ENCODE data around the gene PMP22. TPM values are rescaled to one million over a fixed set of nuclear protein-coding genes. Genes with fewer than 3 reads are reported as not detected.

PMP22 gene
- total RNA-seq: 2.4 TPM

DNA sequence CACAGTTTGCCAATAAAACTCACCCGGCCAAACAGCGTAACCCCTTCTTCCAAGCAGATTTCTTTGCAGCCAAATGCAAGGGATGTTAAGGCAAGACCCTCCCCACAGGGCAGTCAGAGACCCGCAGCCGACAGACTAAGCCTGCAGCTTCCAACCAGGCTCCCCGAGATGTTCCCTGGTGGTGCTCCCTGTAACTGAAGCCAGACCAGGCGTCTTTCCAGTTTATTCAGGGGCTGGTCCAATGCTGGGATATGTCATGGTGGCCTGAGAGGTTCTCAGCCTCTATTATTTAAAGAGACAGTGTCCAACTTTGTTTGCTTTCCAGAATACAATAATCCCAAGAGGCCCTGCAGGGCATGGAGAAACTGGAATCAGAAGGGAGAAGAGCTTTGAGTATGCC, at the start of gene PMP22:
TSS of gene PMP22 (minus strand) at position 196 of the 400 bp plus-strand sequence. CDS start 4,599 bp downstream, outside the sequence.
- no peak for DNase-seq (ENCODE audit: low read depth in 2 of 3, low spot score in 2 of 3)

DNA sequence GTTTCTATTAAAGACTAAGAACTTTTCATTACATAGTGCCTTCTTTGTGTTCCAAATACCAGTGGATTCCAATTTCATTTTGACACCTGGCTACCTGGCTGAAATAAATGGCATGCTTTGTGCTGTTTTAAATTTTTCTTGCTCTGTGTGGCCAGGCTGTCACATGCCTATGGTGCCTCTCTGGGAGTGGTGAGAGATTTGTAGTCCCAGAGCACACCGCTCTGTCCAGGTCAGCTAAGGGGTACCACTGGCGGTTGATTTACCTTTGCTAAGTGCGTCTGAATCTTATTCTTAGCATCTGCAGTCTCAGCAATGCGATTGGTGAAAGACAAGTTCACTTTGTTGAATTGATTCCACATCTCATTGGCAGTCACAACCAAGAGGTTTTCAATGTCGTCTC, 46.9 kb upstream of the PMP22 start:
- DNase-seq (ENCODE audit: low read depth in 2 of 3, low spot score in 2 of 3): no peak

DNA sequence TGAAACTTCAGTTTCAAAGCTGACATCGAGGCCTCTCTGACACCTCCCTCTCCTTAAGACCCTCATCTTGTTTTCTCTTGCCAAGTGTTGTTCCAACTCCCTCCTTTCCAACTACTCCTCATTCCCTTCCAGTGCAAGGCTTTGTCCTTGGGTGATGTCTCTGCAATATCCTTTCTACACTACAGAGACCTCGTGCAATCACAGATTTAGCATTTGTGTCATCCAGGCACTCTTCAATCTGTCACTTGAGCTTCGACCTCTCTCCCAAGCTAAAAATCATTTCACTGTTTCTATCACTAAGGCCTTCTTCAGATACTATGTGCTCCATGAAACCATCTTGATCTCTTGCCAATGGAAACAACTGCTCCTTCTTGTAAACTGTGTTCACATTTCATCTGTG, 44.7 kb upstream of the PMP22 start:
- DNase-seq (ENCODE audit: low read depth in 2 of 3, low spot score in 2 of 3): no peak

DNA sequence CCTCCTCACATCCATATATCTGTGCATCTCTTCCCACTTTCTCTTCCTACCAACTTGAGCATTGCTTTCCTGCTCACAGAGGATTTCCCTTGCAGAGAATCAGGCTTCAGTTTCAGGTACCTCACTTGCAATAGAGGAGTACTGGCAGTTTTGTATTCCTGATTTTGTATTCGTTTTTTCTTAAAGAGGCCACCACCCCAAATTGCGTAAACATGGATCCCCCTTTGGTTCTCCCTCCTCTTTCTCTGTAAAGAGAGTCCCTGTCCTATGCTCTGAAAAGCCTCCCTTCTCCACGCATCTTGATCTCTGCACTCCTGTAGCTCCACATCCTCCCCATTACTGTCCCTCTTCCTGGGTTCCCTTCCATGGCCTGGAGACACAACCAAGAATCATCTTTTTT, 44.1 kb upstream of the PMP22 start:
- DNase-seq (ENCODE audit: low read depth in 2 of 3, low spot score in 2 of 3): no peak

DNA sequence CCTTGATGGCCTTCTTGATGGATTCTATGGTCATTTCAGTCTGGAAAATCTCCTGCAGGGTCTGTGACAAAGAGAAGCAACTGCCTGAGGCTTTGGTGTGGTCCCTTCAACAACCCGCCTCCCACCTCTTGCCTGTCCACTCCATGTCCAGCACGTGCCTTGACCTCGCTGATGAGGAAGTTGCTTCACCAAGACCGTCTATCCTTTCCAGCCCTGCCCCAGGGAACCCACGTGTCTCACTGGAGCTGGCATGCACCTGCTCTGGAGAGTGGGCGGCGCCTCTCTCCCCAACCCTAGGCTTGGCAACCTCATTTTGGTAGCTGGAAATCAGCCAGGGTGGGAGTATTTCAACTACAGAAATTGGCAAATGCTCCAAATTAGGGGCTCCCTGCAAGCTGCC, 43.6 kb upstream of the PMP22 start:
- DNase-seq (ENCODE audit: low read depth in 2 of 3, low spot score in 2 of 3): no peak

DNA sequence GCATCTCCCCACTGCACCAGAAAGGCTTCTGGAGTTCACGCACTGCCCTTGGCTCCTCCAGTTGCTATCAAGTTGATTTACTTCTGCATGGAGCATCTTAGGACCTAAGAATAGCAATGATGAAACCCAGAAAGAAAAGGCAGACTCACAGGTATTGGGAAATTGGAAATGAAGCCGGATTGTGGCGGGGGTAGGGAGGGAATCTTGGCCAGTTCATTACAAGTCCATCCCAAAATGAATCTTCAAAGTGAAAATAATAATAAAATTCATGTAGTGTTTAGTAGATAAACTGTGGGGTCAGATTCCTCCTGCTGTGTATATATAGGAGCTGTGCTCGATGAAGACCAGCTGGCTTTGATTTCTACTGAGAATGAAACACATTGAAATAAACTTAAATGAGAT, 42.6 kb upstream of the PMP22 start:
- no peak for DNase-seq (ENCODE audit: low read depth in 2 of 3, low spot score in 2 of 3)

DNA sequence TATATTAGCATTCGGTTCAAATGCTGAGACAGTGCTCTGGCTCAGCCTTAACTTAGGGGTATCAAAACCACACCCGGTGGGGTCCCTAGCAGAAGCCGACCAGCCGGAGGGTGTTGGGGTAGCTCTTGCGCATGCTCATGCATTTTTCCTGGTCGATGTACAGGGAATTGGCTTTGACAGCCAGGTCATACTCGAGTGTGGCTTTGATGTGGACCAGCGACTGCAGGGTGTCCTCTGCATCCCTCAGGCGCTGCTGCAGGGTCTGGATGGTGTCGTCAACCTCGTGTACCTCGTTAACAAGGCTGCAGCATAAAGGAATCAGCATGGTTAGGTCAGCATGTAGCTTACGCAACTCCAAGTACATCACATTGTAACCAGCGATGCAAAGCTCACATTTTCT, 38.7 kb upstream of the PMP22 start:
- DNase-seq (ENCODE audit: low read depth in 2 of 3, low spot score in 2 of 3): no peak

DNA sequence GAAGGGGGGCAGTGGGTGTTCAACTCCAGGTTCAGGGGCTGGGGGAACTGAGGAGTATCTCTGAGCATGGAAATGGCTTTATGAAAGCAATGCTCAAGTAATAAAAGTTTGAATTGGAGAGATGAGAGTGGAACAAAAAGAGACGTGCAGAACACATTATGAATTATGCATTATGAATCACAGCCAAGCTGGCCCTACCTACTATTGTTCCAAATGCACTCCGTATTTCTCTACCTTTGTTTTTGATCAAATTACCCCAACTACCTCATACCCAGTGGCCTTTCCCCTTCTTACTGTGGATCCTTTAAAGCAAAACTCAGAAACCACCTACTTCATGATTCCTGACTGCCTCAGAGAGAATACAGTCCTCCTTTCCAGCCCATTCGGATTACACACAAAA, 38.1 kb upstream of the PMP22 start:
- no peak for DNase-seq (ENCODE audit: low read depth in 2 of 3, low spot score in 2 of 3)

DNA sequence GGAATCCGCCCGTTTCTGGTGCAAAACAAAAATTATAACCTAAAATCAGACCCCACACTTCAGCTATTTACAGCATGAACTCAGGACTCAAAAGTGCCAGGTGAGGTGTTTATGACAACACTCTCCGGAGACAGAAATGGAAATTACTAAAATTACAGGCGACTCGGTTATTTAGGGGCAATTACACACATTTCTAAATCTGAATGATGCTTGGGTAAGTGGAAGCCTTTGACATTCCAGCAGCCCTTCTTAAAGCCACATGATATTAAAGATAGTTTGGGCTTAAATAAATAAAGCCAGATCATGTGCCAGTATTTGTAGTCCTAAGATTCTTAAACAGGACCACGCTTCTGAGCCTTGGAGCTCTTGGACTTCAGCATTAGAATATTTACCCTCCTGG, 36.7 kb upstream of the PMP22 start:
- no peak for DNase-seq (ENCODE audit: low read depth in 2 of 3, low spot score in 2 of 3)

DNA sequence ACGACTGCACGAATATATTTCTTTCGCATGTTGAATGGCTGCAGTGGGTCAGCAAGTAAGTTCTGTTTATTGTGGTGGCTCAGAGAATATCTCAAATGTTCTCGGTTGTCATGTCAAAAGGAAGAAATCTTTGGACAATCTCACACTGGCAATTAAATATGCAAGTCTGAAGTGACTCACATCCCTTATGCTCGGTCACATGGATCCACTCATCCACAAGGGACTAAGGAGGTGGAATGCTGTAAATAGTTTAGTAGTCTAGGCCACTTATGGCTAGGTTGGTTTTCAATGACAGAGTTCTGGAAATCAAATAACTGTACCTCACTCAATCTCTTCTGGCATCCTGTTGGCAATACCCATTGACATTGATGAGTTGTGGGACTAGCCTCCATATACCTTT, 33.0 kb upstream of the PMP22 start:
- DNase-seq (ENCODE audit: low read depth in 2 of 3, low spot score in 2 of 3): no peak

DNA sequence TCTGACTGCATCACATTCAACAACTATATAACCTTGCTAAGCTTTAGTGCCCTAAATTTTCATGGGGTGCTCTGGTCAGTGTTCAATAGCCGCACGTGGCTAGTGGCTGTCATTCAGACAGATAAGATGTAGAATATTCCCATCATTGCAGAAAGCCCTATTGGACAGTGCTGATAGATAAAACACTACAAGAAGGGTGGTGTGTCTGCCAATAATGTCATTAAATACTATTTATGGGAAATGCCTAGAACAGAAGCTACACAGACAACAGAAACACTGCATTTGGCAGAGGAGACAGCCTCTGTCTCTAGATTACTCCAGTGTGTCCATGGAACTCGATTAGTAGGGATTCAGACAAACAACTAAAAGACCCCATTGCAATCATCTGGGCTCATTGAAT, 28.4 kb upstream of the PMP22 start:
- no peak for DNase-seq (ENCODE audit: low read depth in 2 of 3, low spot score in 2 of 3)

DNA sequence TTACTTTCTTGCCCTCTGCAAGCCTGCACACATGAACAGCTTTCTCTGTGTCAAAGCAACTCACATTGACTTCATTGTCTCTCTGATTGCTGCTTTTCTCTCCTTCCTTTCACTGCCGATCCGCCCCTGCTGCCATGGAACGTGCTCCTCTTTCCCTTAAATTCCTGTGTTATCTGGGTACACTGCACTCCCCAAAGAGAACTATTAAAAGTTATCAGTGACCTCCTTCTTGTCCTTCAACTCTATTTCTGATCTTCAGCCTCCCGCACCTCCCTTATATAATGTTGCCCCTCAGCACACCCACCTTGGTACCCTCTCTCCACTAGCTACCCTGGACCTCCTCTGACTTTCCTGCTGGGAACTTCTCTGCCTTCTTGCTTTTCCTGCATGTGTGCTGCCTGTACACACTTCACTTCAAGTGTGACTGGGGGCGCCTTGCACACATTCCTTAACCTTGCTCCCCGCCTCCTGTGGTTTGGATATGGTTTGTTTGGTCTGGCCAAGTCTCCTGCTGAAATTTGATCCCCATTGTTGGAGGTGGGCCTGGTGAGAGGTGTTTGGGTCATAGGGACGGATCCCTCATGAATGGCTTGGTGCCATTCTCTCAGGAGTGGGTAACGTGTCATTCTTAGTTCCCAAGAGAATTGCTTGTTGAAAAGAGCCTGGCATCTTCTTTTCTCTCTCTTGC, 26.7 kb upstream of the PMP22 start:
- no peak for DNase-seq (ENCODE audit: low read depth in 2 of 3, low spot score in 2 of 3)

DNA sequence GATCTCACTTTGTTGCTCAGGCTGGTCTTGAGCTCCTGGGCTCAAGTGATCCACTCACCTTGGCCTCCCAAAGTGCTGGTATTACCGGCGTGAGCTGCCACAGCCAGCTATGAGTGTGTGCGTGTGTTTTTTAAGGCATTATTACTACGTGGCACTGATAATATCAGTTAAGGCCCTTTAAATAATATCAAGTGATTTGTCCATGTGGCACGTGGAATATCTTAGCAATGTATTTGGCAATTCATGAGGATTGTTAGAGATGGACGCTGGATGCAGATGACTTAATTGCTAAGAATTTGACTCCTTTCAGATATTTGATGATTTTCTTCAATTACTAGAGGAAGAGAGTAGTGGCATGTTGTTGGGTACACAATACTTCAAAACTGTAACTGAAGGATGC, 25.5 kb upstream of the PMP22 start:
- DNase-seq (ENCODE audit: low read depth in 2 of 3, low spot score in 2 of 3): no peak

DNA sequence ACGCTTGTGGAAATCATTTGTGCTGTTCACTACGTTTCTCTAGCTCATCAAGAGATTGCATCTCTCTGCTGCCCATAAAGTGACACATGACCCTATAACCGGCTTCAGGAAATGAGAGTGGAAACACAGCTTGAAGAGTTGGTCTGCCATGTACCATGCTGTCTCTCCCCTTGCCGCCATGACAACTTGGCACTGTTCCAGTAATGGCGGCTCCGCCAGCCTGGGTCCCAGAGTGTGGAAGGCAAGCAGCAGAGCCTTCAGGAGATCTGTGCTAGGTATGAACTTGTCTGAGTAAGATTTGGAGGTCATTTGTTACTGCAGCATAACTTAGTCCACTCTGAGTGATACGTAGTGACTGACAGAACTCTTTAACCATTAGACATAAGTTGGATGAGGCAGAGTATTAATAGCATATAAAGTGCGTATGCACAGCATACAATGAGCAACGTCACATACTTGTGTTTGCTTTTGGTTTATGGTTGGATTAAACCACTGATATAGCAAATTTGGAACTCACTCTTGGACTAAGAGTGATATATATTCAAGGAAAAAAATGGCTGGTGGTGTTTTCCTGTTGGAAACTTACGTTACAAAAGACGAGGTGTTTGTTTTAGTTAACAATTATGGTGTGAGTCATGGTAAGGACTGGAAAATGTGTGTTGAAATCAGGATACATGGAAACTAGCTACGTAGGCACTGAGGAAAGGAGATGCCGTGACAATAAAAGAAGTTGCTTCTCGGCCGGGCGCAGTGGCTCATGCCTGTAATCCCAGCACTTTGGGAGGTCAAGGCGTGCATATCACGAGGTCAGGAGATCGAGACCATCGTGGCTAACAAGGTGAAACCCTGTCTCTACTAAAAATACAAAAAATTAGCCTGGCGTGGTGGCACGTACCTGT, 24.4 kb upstream of the PMP22 start:
- DNase-seq (ENCODE audit: low read depth in 2 of 3, low spot score in 2 of 3): no peak

DNA sequence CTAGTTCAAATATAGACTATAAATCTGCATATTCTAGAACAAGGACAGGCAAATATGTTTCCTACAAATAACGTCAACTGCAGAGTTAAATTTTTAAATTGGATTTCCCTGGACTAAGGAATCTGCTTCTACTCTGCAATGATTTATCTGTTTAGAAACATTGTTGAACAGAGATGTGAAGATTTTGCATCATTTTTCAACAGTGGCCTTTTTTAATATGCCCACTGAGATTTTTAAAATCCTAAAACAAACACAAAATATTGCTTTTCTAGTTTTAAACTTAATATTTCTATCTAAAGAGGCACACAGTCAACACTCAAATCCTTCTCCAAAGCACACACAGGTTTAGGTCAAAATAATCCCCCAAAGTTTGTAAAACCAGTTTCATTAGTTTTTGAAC, 23.7 kb upstream of the PMP22 start:
- DNase-seq (ENCODE audit: low read depth in 2 of 3, low spot score in 2 of 3): no peak

DNA sequence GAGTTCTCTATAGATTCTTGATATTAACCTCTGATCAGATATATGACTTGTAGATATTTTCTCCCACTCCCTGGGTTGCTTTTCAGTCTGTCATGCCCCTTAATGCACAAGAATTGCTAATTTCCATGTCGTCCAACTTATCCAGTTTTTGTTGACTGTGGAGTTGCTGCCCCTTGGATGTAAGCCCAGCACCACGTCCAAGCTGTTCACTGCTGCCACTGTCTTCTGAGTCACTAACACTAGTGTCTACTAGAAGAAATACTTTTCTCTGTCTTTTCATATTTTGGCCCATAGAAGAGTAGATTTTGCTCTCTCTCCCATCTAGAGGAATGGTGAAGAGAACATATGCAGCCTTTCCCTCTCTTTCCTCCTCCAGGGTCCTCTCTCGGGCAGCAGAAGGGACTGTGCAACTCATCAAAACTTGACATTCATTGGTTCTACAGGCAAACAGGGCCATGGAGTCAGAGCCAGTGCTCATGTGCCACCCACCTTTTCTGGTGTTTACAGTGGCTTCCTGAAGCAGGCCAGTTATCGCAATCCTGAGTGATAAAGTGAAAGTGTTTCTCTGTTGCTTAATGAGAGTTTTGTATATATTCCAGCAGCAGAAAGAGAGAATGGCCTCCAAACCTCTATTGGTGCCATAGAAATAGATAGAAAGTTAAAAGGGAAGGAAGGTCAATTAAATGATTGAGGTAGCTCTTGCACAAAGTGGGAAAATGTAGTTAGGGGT, 22.6 kb upstream of the PMP22 start:
- no peak for DNase-seq (ENCODE audit: low read depth in 2 of 3, low spot score in 2 of 3)

DNA sequence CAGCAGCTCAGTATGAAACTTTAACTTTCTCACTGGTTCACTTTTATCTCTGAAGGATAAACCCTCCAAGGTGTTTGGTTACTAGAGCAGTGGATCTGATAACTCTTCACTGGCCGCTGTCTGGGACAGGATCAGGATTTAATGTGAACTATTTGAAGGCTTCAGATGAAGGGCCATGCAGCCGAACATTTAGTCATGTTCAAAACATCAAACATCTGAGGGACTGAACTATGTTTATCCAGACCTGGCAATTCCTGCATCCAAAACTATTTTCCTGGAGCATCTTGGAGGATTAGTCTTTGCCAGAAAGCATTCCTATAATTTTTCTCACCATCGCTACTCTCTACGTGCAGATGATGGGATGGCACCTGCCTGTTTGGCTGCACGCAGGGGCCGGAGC, 20.3 kb upstream of the PMP22 start:
- DNase-seq (ENCODE audit: low read depth in 2 of 3, low spot score in 2 of 3): no peak

DNA sequence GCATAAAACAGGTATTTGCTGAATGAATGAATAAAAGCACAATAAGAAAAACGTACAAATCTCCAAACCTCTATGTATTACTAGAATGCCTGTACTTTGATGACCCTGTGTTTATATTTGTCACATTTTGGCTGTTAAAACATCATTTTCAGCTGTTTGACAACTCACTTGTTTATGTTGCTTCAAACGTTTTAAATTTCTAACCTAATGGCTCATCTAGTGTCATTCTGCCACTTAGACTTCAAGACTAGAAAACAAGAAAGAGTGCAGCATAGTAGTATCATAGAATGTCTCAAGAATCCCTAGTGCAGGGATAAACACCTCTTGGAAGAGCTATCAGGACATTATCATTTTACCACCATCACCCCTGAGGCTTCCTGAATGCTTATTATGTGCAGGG, 19.4 kb upstream of the PMP22 start:
- DNase-seq (ENCODE audit: low read depth in 2 of 3, low spot score in 2 of 3): no peak

DNA sequence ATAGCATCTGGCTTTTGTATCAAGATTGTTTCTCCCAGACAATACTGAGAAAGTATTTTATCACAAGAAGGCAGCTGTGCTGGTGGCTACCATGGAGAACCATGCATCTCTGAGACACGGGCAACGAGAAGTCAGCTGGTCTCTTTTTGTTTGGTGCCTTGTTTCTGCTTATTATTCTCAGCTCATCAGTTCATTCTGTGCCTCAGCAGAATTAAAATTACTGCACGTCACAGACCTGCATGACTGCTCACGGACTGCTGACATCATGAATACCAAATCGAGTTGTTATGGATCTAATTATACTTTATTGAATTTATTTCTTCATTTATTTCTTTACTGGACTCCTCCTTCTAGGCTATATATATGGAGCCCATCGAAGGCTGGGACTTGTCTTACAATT, 19.0 kb upstream of the PMP22 start:
- DNase-seq (ENCODE audit: low read depth in 2 of 3, low spot score in 2 of 3): no peak

DNA sequence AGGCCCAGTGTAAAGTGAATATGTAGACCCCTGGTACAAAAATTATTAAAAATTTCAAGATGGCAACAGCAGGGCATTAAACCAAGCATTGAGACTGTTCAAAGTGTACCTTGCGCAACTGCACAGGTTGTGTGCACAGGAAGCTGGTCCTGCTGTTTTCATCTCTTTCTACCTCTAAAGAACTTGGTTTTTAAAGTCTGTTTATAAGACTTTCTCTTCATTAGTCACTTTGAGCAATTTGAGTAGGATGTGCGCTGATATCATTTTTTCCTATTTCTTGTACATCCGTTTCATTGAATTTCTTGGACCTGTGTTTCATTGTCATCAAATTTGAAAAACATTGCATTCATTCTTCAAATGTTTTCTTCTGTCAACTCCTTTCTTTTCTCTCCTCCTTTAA, 16.8 kb upstream of the PMP22 start:
- DNase-seq (ENCODE audit: low read depth in 2 of 3, low spot score in 2 of 3): no peak

DNA sequence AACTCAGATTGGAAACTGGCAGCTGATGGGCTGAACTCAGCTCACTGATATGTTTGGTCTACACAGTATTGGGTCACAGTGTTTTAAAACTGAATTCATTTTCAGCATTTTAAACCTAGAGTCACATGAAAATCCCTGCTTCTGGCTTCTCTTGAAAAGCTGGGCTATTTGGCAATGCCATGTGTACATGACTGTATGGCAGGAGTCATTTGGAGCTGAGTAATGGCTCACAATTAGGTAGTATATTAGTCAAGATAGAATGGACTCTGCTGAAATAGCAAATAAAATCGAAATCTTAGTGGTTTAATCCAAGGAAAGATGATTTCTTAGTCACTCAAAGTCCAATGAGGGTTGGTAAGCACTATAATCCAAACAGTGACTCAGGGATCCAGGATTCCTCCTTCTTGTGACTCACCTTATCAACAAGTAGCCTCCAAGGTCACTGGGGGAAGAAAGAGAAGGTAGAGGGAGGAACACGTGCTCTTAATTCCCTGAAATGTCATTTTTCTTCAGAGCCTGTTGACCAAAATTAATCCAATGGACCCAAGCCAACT, 13.9 kb upstream of the PMP22 start:
- no peak for DNase-seq (ENCODE audit: low read depth in 2 of 3, low spot score in 2 of 3)
